SU-DHL-6 (cell line): Measurements from ENCODE around the gene SH3BP2.

Experiments
- H2AFZ ChIP-seq: fragments of 200-600 bp; sonication (generic); 2 replicates; pipeline ENCODE4 v1.6.1; 2014; ENCODE audit warnings: low read depth, mild to moderate bottlenecking, moderate library complexity, mixed read lengths, antibody characterized with exemption, low read length; ENCODE audit not compliant: severe bottlenecking
- H3F3A ChIP-seq: fragments of 200-600 bp; shearing (Covaris generic); 2 replicates; pipeline ENCODE4 v1.6.0; 2016; ENCODE audit warnings: antibody characterized with exemption, mild to moderate bottlenecking; ENCODE audit not compliant: insufficient read depth
- H3K27ac ChIP-seq: fragments of 200-600 bp; sonication (generic); 2 replicates; pipeline ENCODE4 v1.5.1; 2016; ENCODE audit warnings: low read depth, mild to moderate bottlenecking, low read length, moderate library complexity, mixed read lengths
- H3K27me3 ChIP-seq: fragments of 200-600 bp; sonication (generic), shearing (Covaris generic); 2 replicates; pipeline ENCODE4 v1.6.0; 2014; ENCODE audit warnings: mild to moderate bottlenecking, low read length
- H3K36me3 ChIP-seq: fragments of 200-600 bp; sonication (generic); 2 replicates; pipeline ENCODE4 v1.6.1; 2014; ENCODE audit warnings: mild to moderate bottlenecking, low read length, mixed read lengths
- H3K4me2 ChIP-seq: fragments of 300-600, 200-600 bp; shearing (Covaris generic), sonication (generic); 2 replicates; pipeline ENCODE4 v1.6.0; 2014; ENCODE audit warnings: low read length, low read depth, mild to moderate bottlenecking; ENCODE audit not compliant: poor library complexity, severe bottlenecking
- H3K4me3 ChIP-seq: fragments of 200-600 bp; sonication (generic); 2 replicates; pipeline ENCODE4 v1.5.1; 2014; ENCODE audit warnings: antibody characterized with exemption, low read length, mild to moderate bottlenecking, mixed read lengths; ENCODE audit not compliant: insufficient read depth, poor library complexity, severe bottlenecking
- H3K79me2 ChIP-seq: fragments of 200-600 bp; sonication (generic); 2 replicates; pipeline ENCODE4 v1.6.1; 2014; ENCODE audit warnings: mild to moderate bottlenecking, low read length, moderate library complexity; ENCODE audit not compliant: insufficient read depth
- H3K9ac ChIP-seq: fragments of 200-600 bp; sonication (generic); 2 replicates; pipeline ENCODE4 v1.7.0; 2014; ENCODE audit warnings: mild to moderate bottlenecking, low read length
- H3K9me2 ChIP-seq: fragments of 200-600 bp; sonication (generic); replicated peaks from 2 replicates; pipeline ENCODE4 v1.6.1; 2014; ENCODE audit warnings: low read length; ENCODE audit not compliant: insufficient read depth
- H3K9me3 ChIP-seq: fragments of 200-600 bp; sonication (generic); 2 replicates; pipeline ENCODE4 v1.6.1; 2014; ENCODE audit warnings: low read length, mixed read lengths; ENCODE audit not compliant: insufficient read depth
- H4K20me1 ChIP-seq: fragments of 200-600 bp; sonication (generic); 2 replicates; pipeline ENCODE4 v1.6.1; 2014; ENCODE audit warnings: low read depth, mild to moderate bottlenecking, antibody characterized with exemption, low read length, moderate library complexity, mixed read lengths
- CTCF ChIP-seq: fragments of 200-600 bp; sonication (generic); IDR thresholded peaks from one replicate; pipeline ENCODE4 v1.5.1; 2017; ENCODE audit warnings: antibody characterized with exemption, mild to moderate bottlenecking, low read length, moderate library complexity; ENCODE audit not compliant: insufficient read depth, poor library complexity, severe bottlenecking
- EZH2phosphoT487 ChIP-seq: fragments of 200-600 bp; sonication (generic), shearing (Covaris generic); conservative IDR thresholded peaks from 2 replicates; pipeline ENCODE4 v1.6.1; 2018; ENCODE audit warnings: mild to moderate bottlenecking, antibody characterized with exemption, low read length, moderate library complexity, mixed read lengths

The SH3BP2 gene

GRCh38 chr4:2789351-2789750 is 3.5 kb upstream of the SH3BP2 start:
- no peaks in the 10 kb centered on the region for H3K9me3 ChIP-seq
- no peak overlapping the region for H2AFZ ChIP-seq
- no peaks in the 10 kb centered on the region for H4K20me1 ChIP-seq
- no peak overlapping the region for H3K4me2 ChIP-seq
- no peak overlapping the region for H3K4me3 ChIP-seq
- H3F3A ChIP-seq, result peaks cover 5% of the 10 kb centered on the region; the same call in 1 of the 2 replicates
- TF ChIP-seq EZH2phosphoT487 (no peak), CTCF (no peak)
- H3K9me2 ChIP-seq, result no peaks in the 10 kb centered on the region
- no peaks in the 10 kb centered on the region for H3K27me3 ChIP-seq
- no peak overlapping the region for H3K27ac ChIP-seq
- no peaks in the 10 kb centered on the region for H3K36me3 ChIP-seq
- H3K79me2 ChIP-seq, result no peaks in the 10 kb centered on the region
- H3K9ac ChIP-seq, result no peak overlapping the region

DNA sequence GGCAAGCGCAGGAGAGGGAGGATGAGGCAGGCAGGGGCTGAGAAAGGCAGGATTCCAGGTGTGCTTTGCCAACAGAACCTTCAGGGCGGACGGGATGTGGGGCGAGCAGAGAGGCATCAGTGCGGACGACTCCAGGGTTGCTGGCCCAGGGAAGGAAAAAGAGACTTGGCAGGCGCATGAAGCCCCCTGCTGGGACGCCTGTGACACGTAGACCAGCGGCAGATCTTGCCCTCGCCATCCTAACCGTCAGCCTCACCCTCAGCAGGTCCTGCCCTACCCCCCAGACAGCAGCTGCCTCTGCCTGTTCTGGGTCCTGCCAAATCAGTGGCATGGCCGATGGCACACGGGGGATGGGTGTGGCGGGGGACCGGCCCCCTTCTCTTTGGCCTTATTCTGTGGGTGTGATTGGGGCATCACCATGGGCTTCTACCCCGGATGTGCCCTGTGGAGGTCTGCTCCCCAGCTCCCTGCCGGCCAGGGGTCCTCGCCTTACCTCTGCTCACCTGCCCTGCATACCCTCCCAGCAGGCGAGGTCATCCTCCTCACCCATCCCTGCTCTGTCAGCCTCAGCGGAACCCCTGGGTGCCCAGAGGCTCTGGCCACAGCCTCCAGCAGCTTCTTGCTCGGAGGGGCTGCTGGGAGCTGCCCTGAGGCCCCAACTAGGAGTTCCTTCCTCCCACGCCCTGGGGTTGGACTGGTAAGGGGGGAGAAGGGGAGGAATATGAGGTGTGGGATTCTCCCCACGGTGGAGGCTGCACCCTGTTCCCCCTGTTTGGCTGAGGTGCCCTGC is 2.9 kb upstream of the SH3BP2 start:
- no peak for TF ChIP-seq EZH2phosphoT487
- TF ChIP-seq CTCF, result no peak
- Histone ChIP-seq H3F3A (peaks cover 5% of the 10 kb centered on the region; the same call in 1 of the 2 replicates), H3K27ac (no peak overlapping the region), H3K36me3 (no peaks in the 10 kb centered on the region), H3K4me2 (no peak overlapping the region), H3K27me3 (no peaks in the 10 kb centered on the region), H3K9me2 (no peaks in the 10 kb centered on the region), H2AFZ (no peak overlapping the region), H3K79me2 (no peaks in the 10 kb centered on the region), H3K9me3 (no peaks in the 10 kb centered on the region), H3K9ac (no peak overlapping the region), H4K20me1 (no peaks in the 10 kb centered on the region), H3K4me3 (no peak overlapping the region)

GRCh38 chr4:2790583-2791517 is 2.0 kb upstream of the SH3BP2 start:
- Histone ChIP-seq H3K27ac (no peak overlapping the region), H3K27me3 (no peaks in the 10 kb centered on the region; the same call in 1 of the 2 replicates), H2AFZ (no peak overlapping the region), H3K36me3 (no peaks in the 10 kb centered on the region), H3K9me3 (no peaks in the 10 kb centered on the region), H3F3A (peaks cover 2% of the 10 kb centered on the region; the same call in 1 of the 2 replicates), H4K20me1 (no peaks in the 10 kb centered on the region), H3K4me3 (no peak overlapping the region), H3K4me2 (no peak overlapping the region), H3K9ac (no peak overlapping the region), H3K9me2 (no peaks in the 10 kb centered on the region), H3K79me2 (no peaks in the 10 kb centered on the region)
- TF ChIP-seq EZH2phosphoT487, result no peak
- TF ChIP-seq CTCF, result no peak
